PC-3 (cell line): ENCODE results near the gene TMEM208. TPM values are rescaled to one million over a fixed set of nuclear protein-coding genes. Genes with fewer than 3 reads are reported as not detected.

Experiments used
- ATAC-seq: fragments of 200-7000 bp; cut with Tn5 transposase; 2 replicates; pipeline ENCODE4 v1.9.1; 2020; ENCODE audit warnings: mild to moderate bottlenecking, moderate library complexity
- BruUV-seq: library from RNA; stranded (reverse); fragments of 400-500 nt; replicated peaks from 2 replicates; lab custom pipeline; 2021; lab: Mats Ljungman, UMichigan
- CTCF ChIA-PET: fragments of 300-600 bp; sonication (Branson Sonifier 250); formaldehyde crosslinking; loops from one replicate; lab custom pipeline; 2022; ENCODE audit warnings: antibody characterized with exemption; lab: Charles Lee
- POLR2A ChIA-PET: fragments of 300-600 bp; sonication (Branson Sonifier 250); formaldehyde crosslinking; loops from one replicate; lab custom pipeline; 2022; ENCODE audit warnings: antibody characterized with exemption; ENCODE audit not compliant: unreplicated experiment; lab: Charles Lee
- DNase-seq: peaks from one replicate; pipeline ENCODE4 v3.0.0-alpha.2; 2015
- H2AFZ ChIP-seq: fragments of 300-600 bp; sonication (generic); 2 replicates; pipeline ENCODE4 v1.6.0; 2016; ENCODE audit warnings: antibody characterized with exemption, low read length
- H3F3A ChIP-seq: fragments of 300-600 bp; sonication (generic); one replicate; pipeline ENCODE4 v1.6.0; 2017; ENCODE audit warnings: antibody characterized with exemption, low read length, control low read depth, mild to moderate bottlenecking; ENCODE audit not compliant: unreplicated experiment
- H3K27ac ChIP-seq: fragments of 300-600 bp; sonication (generic); 2 replicates; pipeline ENCODE4 v1.5.1; 2016; ENCODE audit warnings: mild to moderate bottlenecking, low read length
- H3K27me3 ChIP-seq: fragments of 300-600 bp; sonication (generic); 2 replicates; pipeline ENCODE4 v1.6.1; 2016; ENCODE audit warnings: low read length, mixed read lengths
- H3K36me3 ChIP-seq: fragments of 300-600 bp; sonication (generic); 2 replicates; pipeline ENCODE4 v1.6.1; 2016; ENCODE audit warnings: low read depth, mixed run types, low read length, mixed read lengths
- H3K4me1 ChIP-seq: fragments of 300-600 bp; sonication (generic); 2 replicates; pipeline ENCODE4 v1.5.1; 2016; ENCODE audit warnings: low read length; ENCODE audit not compliant: insufficient read depth
- H3K4me2 ChIP-seq: fragments of 300-600 bp; sonication (generic); 2 replicates; pipeline ENCODE4 v1.6.0; 2016; ENCODE audit warnings: low read length
- H3K4me3 ChIP-seq: fragments of 300-600 bp; sonication (generic); 2 replicates; pipeline ENCODE4 v1.5.1; 2016; ENCODE audit warnings: mild to moderate bottlenecking, low read length, mixed read lengths
- H3K79me2 ChIP-seq: fragments of 300-600 bp; sonication (generic); 2 replicates; pipeline ENCODE4 v1.6.1; 2017; ENCODE audit warnings: low read length, mixed read lengths
- H3K9ac ChIP-seq: fragments of 300-600 bp; sonication (generic); 2 replicates; pipeline ENCODE4 v1.6.0; 2016; ENCODE audit warnings: mild to moderate bottlenecking, low read length
- H3K9me2 ChIP-seq: fragments of 300-600 bp; sonication (generic); replicated peaks from 2 replicates; pipeline ENCODE4 v1.6.1; 2016; ENCODE audit warnings: mixed run types, low read length, mixed read lengths
- H3K9me3 ChIP-seq: fragments of 300-600 bp; sonication (generic); 2 replicates; pipeline ENCODE4 v1.6.1; 2016; ENCODE audit warnings: low read length, mixed read lengths
- H4K20me1 ChIP-seq: fragments of 300-600 bp; sonication (generic); 2 replicates; pipeline ENCODE4 v1.6.1; 2016; ENCODE audit warnings: low read length, mixed read lengths
- CTCF ChIP-seq: fragments of 300-600 bp; sonication (generic); conservative IDR thresholded peaks from 2 replicates; pipeline ENCODE4 v1.5.1; 2017; ENCODE audit warnings: antibody characterized with exemption, low read depth, mild to moderate bottlenecking, low read length
- EZH2 ChIP-seq: fragments of 300-600 bp; sonication (generic); IDR thresholded peaks from one replicate; pipeline ENCODE4 v1.6.1; 2017; ENCODE audit warnings: antibody characterized with exemption, mild to moderate bottlenecking, low read length; ENCODE audit not compliant: unreplicated experiment
- EZH2phosphoT487 ChIP-seq: fragments of 300-600 bp; sonication (generic); IDR thresholded peaks from 2 replicates; pipeline ENCODE4 v1.6.1; 2018; ENCODE audit warnings: mild to moderate bottlenecking, antibody characterized with exemption, low read length, borderline replicate concordance
- intact Hi-C: fragments of 100-400 bp; cut with micrococcal nuclease; formaldehyde crosslinking; loops from 2 replicates; pipeline ENCODE4 v1.9.0; 2023
- total RNA-seq: library from RNA; depleted of rRNA; stranded (reverse); fragments of >200 nt; gene quantifications from 2 replicates; pipeline ENCODE4 v1.2.3, GENCODE V29; 2014

Gene TMEM208
- total RNA-seq, 1 experiment from 2014 or later, result 35.4 TPM

- no peak for ATAC-seq
- H3K79me2 ChIP-seq, result peaks cover 14% of the 10 kb centered on the region
These were observed 39.6 kb upstream of the TMEM208 start for GRCh38 chr16:67187175-67187890.

GRCh38 chr16:67188323-67188722, 38.6 kb upstream of the TMEM208 start:
- no peaks in the 10 kb centered on the region for H3K36me3 ChIP-seq
- H3K9me2 ChIP-seq, result no peaks in the 10 kb centered on the region
- no peak overlapping the region for H3K4me3 ChIP-seq
- peaks cover 14% of the 10 kb centered on the region for H3K79me2 ChIP-seq
- H3K9ac ChIP-seq, result no peak overlapping the region
- no peaks in the 10 kb centered on the region; the same call in 1 of the 2 replicates for H4K20me1 ChIP-seq
- CTCF ChIA-PET, result no interaction called here
- H3F3A ChIP-seq, result no peaks in the 10 kb centered on the region
- BruUV-seq, result no TSS peak
- POLR2A ChIA-PET, result no interaction called here
- H2AFZ ChIP-seq, result no peak overlapping the region
- H3K27ac ChIP-seq, result no peak overlapping the region
- DNase-seq, result no peak
- H3K4me2 ChIP-seq, result no peak overlapping the region
- peaks cover 26% of the 10 kb centered on the region for H3K4me1 ChIP-seq
- ATAC-seq, result no peak
- H3K27me3 ChIP-seq, result no peaks in the 10 kb centered on the region
- intact Hi-C loops, result no loop called here
- H3K9me3 ChIP-seq, result no peaks in the 10 kb centered on the region
- TF ChIP-seq CTCF (no peak), EZH2 (no peak), EZH2phosphoT487 (no peak)

More at GRCh38 chr16:67187175-67187890, 39.6 kb upstream of the TMEM208 start:
- CTCF ChIA-PET, result no interaction called here
- POLR2A ChIA-PET, result no interaction called here
- Histone ChIP-seq H3K27ac (no peak overlapping the region), H3K4me1 (peaks cover 29% of the 10 kb centered on the region), H3F3A (no peaks in the 10 kb centered on the region), H3K9me2 (no peaks in the 10 kb centered on the region), H3K36me3 (no peaks in the 10 kb centered on the region), H3K4me3 (no peak overlapping the region), H3K27me3 (no peaks in the 10 kb centered on the region), H2AFZ (no peak overlapping the region), H4K20me1 (no peaks in the 10 kb centered on the region), H3K9ac (no peak overlapping the region), H3K4me2 (no peak overlapping the region), H3K9me3 (no peaks in the 10 kb centered on the region)
- no TSS peak for BruUV-seq
- TF ChIP-seq CTCF (no peak), EZH2phosphoT487 (no peak), EZH2 (no peak)
- DNase-seq, result no peak
- intact Hi-C loops, result no loop called here

- Histone ChIP-seq H3K4me1 (peaks cover 30% of the 10 kb centered on the region), H3K27me3 (no peaks in the 10 kb centered on the region), H3K9ac (no peak overlapping the region), H2AFZ (no peak overlapping the region), H4K20me1 (no peaks in the 10 kb centered on the region; the same call in 1 of the 2 replicates), H3F3A (no peaks in the 10 kb centered on the region), H3K79me2 (peaks cover 18% of the 10 kb centered on the region), H3K27ac (no peak overlapping the region), H3K9me3 (no peaks in the 10 kb centered on the region), H3K4me3 (no peak overlapping the region), H3K4me2 (no peak overlapping the region), H3K36me3 (peaks cover under 1% of the 10 kb centered on the region; the same call in 1 of the 2 replicates), H3K9me2 (no peaks in the 10 kb centered on the region)
- TF ChIP-seq EZH2 (no peak), CTCF (no peak), EZH2phosphoT487 (no peak)
- ATAC-seq (no peak), DNase-seq (no peak)
- POLR2A ChIA-PET, result no interaction called here
- intact Hi-C loops, result no loop called here
- CTCF ChIA-PET, result no interaction called here
- BruUV-seq, result no TSS peak
These were observed 38.1 kb upstream of the TMEM208 start for GRCh38 chr16:67188798-67189197.
